ENCODE measurements around the gene AGPAT4.

The AGPAT4 gene

DNA sequence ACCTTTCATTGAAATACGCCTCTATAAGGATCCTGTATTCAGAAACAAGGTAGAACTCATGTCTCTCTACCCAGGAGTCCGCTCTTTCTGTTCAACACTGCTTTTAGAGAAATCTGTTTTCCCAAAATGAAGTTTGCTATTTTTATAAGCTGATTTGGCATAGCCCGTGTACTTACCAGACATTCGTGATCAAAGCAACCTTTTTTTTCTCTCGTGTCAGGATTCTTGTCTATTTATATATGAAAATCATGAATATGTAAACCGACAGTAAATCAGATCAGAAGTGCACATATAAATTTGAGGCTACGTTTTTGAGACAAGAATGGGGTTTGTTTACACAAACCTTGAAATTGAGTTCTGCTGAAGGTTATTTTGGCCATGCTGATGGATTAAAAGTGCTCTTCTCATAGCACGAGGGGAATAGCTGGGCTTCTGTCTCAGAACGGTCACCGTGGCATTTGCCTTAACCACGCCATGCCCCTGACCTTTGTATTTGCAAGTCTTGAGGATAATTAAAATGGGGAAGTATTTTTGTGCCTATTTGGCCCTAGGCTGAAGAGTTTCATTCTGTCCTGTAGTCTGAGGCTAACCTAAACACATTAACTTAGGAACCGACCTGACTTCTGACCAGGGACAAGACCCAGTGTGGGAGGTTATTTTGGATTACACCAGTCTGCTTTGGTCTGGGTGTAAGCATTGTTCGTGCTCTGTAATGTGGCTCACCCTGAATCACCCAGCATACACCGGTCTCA is 163.7 kb downstream of the AGPAT4 start:
- no peak for DNase-seq

DNA sequence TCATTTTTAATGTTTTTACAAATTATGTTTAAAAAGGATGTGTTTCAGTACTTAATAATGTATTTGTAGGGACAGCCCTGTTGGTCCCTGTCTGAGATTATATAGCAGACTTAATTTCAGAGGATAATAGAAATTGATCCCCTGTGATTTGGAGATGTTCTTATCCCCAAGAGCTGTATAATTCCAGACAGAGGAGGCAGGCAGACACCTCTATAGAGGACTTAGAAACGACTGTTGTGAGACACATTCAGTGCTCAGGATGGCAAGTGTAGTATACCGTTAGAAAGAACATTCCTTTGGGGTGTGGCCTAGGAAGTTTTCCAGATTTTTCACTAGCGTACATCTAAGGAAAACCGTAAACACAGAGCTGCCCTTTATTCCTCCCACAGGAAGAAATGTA is 164.5 kb downstream of the AGPAT4 start:
- no peak for DNase-seq

DNA sequence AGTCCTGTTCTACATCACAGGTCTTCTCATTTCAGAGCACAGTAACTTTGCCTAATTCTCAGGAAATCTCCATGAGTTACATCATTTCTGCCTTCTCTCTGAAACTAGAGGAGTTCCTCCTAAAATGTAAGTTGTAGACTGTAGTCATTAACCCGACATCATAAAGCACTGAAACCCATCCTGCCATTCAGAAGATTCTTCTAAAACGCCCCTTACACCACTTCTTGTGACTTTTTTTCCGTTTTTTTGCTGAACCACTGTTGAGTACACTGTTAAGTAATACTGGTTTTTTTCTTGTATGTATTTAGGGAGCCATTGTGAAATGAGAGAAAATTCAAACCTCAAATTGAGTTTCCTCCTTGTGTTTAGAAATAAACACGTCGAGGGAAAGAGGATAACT is 164.9 kb downstream of the AGPAT4 start:
- no peak for DNase-seq

DNA sequence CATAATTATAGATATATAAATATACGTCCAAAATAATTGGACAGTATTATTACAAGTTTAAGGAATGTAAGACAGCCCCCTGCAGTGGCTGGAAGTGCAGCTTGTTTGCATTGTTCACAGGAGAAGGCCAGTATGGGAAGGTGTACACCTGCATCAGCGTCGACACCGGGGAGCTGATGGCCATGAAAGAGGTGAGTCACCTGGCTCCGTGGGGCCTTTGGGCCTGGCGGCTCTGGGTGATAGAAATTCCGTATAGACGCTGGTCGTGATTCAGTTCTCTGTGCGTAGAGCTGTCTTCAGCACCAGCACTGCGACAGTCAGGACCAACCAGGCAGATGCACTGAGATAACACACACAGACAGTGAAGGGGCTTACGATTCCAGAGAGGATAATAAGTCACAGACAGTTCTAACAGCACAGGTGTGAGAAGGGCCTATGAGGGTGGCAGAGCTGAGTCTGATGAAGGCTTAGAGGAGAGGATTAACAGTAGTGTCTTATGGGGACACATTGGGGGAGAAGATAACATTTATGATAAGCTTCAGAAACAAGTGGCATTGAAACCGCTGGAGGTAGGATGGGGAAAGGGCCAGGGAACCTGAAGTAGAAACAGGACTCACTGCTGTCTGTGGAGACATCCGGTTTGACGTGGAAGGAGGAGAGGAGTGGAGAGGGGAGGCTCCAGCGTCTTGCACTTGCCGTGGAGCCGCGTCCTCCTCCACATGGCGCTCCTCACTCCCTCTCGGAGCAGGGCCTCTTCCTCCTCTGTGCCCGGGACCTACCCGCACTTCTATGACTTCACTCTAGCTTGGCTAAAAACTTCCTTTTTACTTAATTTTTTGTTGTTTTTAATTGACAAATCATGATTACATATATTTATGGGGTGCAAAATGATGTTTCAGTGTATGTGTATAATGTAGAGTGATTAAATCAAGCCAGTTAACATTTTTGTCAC is 165.8 kb downstream of the AGPAT4 start:
- no peak for DNase-seq

DNA sequence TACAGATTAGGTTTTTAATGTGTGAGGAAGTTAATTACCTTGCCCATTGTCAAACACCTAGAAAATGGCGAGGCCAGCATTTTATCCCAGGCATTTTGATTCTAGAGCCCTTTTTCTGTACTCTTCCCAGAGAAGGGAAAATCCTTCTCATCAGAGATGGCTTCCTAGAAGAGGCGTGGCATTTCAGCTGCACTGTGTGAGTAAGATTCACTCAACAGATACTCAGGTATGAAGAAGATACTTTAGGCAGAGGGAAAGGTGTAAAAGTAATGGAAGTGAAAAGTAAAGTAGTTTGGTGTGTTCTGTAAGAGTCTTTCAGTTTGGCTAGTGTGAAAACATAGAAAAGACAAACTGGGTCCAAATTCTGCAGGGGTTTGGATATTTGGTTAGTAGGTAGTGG is 168.5 kb downstream of the AGPAT4 start:
- no peak for DNase-seq

DNA sequence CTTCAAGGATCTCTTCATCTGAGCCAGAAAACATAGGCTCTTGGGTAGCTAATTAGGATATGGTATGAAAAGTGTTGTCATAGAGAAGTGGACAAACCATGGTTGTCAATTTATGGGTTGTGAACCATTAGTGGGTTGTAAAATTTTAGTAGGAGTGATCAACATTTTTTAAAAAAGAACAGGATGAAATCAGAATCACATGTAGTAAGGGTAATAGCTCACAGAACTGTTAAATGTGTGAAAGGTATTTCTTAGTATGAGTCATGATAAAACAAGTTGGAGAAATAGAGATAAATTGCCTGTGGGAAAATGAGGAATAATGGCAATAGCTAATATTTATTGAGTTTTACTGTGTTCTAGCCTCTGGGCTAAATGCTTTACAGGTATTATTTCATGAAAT is 168.9 kb downstream of the AGPAT4 start:
- DNase-seq: no peak

DNA sequence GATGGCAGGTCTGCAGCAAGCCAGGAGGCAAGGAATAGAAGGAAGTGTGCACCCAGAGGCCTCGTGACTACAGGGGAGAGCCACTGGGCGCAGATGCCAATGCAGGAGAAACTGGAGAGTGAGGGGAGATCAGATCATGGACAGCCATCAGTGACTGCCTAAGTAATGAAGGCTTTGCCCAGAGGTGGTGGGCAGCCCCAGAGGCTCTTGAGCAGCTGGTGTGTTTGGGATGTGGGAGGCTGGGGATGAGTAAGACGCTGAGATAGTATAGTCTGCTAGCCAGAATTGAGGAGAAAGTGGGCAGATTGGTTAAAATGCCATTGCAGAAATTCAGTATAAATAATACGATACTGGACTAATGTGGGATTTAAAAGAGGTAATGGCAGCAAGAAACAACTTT is 170.4 kb downstream of the AGPAT4 start:
- no peak for DNase-seq

DNA sequence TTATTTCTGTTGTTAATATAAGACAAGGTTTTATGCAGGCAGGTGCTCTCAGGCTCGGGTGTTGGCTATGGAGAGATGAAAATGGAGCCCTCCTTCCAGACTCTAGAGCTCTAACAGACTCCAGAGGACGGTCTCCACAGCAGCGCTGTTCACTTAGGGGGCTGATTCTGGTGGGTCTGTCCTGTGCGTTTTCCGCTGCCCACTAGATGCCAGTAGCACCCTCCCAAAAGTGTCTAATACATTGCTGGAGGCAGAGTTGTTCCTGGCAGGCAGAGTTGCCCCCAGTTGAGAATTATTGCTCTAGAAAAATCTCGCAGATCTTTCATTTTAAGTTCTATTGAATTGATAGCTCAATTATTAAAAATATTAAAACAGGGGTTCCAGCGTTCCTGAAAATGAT is 172.3 kb downstream of the AGPAT4 start:
- peak in 2 of 14 donors; percentile 7 to 25 for DNase-seq

DNA sequence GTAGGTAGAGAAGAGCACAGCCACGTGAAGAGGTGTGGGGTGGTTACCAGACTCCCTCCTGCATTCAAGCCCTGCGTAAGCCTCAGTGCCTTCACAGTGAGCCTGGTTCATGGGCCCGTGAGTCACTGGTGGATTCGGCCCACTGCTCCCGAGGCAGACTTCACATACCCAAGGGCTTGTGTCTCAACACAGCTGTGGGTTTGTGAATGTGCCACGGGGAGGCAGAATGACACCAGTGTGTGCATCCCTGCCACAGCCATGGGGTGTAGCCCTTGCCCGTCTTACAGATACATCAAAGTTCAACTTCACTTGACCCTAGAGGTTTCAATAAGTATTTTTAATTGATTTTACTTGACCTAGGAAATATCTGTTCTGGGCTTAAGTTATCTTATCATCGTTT is 173.8 kb downstream of the AGPAT4 start:
- DNase-seq: peak in 7 of 14 donors; percentile 5 to 25 (median 19)

DNA sequence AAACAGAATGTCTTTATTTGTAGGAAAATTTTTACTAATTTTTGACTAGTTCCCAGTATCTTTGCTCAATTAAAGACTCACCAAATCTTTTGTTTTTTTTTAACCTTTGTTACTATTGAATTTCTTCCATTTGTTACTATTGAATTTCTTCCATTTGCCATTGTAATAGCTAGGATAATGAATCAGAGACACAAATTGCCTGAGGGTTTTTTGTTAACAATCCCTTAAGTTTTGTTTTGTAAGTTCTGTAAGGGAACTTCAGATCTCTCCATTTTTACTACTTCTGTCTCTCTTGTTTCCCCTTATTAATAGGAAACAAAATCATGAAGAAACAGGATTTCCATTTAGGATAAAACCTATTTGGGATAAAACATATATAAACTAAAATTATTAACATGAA is 177.9 kb downstream of the AGPAT4 start:
- no peak for DNase-seq

DNA sequence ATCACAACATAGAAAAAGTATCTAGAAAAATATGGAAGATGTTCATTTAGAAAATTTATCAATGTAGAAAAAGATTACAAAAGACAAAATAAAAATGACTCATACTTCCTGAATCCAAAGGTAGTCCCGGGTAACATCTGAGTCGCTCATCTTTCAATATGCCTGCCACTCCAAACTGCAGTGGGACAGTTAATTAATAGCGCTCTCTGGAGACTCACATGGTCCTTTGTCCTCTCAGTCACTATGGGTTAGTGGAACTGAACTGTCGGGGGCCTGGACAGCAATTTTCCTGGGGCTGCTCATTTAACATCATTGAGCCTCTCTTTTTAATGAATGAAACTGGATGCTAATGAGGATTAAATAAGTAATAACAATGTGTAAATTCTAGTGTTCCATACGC is 178.9 kb downstream of the AGPAT4 start:
- DNase-seq: no peak

DNA sequence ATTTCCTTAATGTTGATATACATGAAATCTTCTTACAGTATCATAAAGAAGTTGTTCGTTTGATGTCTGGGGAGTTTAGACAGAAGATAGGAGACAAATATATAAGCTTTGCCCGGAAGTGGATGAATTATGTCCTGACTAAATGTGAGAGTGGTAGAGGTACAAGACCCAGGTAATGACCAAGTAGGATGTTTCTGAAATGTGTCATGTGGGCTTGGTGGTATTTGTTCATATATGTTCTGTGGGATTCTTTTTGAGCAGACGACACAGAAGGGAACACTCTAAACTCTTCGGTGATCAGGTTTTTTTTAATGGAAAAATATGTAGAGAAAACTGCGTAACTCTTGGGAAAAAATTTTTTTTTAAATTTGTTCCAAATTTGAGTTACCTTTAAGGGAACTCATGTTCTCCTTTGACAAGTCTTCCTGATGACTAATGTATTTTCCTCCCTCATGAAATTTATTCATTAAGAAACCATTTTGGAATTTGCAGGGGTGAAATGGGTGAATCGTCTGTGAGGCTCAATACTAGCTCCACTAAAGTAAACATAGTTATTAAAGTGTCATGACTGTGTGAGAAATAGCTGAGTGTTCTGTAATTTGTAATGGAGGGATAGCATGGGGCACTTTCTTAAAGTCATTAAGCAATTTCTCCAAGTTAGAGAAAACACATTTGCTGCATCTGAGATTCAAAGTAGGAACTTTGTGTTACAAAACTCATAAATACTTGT is 181.7 kb downstream of the AGPAT4 start:
- no peak for DNase-seq

DNA sequence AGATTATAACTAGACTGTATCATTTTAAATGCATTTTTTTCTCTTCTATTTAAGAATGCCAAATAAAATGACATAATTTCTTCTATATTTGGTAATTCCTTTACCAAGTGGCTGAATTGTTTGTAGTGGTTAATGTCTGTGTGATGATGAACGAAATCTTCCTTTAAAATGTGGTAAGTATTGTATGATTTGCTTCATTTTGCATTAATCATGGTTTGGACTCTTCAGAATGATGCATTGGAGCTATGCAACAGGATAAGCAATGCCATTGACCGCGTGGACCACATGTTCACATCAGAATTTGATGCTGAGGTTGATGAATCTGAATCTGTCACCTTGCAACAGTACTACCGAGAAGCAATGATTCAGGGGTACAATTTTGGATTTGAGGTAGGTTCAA is 182.7 kb downstream of the AGPAT4 start:
- no peak for DNase-seq

DNA sequence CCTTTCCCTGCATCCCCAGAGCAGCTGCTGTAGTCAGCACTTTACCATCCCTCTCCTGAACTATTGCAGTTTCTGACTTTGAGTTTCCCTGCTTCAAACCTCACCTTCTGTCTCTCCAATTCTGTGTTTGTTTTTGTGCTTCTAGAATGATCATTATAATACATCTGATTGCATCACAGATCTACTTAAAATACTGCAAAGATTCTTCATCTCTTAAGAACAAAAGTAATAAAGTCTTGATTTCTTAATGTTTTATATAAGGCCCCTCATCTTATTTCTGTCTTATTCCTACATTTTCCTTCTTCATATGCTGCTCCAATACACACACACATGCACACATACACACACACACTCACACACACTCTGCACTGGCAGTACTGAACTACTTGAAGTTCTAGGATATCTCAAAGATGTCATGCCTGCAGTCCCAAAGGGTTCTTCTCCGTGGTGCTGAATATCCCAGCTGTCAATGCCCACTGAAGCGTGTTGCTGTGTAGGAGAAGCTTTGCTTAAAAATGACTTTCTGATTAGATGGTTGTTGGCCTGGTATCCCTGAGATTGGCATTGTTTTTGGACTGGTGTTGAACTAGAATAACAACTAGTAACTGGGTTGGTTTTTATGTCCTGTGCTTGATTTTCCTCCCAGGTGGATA is 185.1 kb downstream of the AGPAT4 start:
- no peak for DNase-seq

DNA sequence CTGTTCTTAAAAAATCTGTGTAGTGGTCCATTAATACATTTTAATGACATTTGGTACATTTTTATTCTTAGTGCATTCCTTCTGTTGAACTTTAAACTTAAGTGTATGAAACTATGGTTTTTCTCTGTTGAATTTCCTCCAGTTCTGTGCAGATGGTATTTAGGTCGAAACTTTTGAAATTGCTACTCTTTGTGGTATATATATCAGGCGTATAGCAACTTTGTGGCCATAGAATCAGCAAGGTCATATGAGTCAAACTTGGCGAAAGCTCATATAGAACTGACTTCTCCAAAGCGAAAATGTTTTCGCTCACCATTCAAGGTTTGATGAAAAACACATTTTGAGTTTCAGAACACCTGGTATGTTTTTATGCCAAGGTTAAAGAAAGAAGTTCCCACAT is 188.6 kb downstream of the AGPAT4 start:
- DNase-seq: no peak

DNA sequence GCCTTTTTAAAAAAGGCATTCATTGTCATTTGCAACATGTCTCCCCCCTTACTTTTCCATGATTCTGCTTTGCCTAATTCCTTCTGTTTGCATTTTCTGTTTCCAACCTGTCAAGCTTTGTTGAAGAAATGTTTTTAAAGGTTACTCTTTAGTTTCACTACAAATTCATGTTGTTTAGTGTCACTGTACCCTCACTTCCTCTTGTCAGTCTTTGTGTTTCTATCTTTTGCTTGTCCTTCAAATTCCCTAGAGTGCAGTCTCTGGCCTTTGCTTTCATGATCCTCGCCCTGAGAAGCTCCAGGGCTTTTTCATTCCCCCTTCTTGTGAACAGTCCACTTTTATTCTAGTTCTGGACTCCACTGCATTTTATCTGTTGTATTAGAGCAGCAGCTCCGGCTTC is 191.6 kb downstream of the AGPAT4 start:
- no peak for DNase-seq

DNA sequence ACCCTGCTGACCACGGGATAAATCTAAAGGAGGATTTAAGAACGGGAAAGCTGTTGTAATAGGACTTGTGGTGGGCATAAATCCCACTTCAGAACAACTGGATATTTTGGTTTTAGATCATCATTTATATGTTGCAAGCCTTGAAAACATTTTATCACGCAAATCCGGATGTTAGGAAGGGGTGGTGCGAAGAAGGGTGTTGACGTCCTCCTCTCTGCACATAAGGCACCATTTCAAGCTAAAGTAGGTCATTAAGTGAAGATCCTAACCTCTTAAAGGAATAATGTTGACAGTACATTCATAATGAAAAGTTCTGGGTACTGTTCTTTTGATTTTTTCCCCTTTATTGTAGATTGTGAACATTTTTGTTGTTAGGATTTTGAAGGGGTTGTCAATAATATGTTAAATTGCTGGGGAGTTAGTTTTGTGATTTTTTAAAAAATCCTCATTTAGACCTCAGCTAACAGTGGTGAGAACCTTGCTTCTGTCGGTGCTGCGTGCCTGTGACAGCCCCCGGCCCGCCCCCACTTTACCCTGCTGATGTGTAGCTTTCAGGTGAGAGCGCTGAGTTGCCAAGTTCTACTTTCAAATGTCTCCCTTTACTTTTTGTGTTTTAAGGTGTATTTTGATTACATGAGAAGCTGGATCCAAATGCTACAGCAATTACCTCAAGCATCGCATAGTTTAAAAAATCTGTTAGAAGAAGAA is 193.4 kb downstream of the AGPAT4 start:
- DNase-seq: no peak

Measured in C1 segment of cervical spinal cord (tissue), 14 donors.